HepG2 (cell line): ENCODE measurements around the gene TMEM38A. TPM values are rescaled to one million over a fixed set of nuclear protein-coding genes. Genes with fewer than 3 reads are reported as not detected.

ENCODE experiments used
- ATAC-seq: fragments of 200-7000 bp; cut with Tn5 transposase; 3 replicates; pipeline ENCODE4 v1.9.1; 2020; ENCODE audit warnings: mild to moderate bottlenecking, moderate library complexity
- BruUV-seq: library from RNA; stranded (reverse); fragments of 400-500 nt; replicated peaks from 2 replicates; lab custom pipeline; 2021; lab: Mats Ljungman, UMichigan
- CTCF ChIA-PET: fragments of 300-600 bp; formaldehyde crosslinking; extraction: SDS; loops from one replicate; lab custom pipeline; 2021; ENCODE audit warnings: low total read pairs, inconsistent platforms, low intra/inter-chr PET ratio; lab: Yijun Ruan, JAX
- POLR2A ChIA-PET: fragments of 350-600 bp; sonication (Branson Sonifier 250); formaldehyde crosslinking; loops from one replicate; lab custom pipeline; 2020; ENCODE audit warnings: antibody characterized with exemption, inconsistent platforms; lab: Yijun Ruan, JAX
- DNase-seq: peaks from one replicate; pipeline ENCODE4 v3.0.0-alpha.2; 2015; ENCODE audit warnings: low spot score
- FAIRE-seq: peaks from 3 replicates; lab custom pipeline; 2011; peaks lifted over from hg19 to GRCh38; lab: Jason Lieb, UNC
- H2AFZ ChIP-seq: one replicate; pipeline ENCODE4 v1.6.1; 2011; ENCODE audit warnings: low read length, inconsistent platforms
- H3K27ac ChIP-seq: fragments of 300-600 bp; 3 replicates; pipeline ENCODE4 v1.8.0; 2011; ENCODE audit warnings: mixed run types, mild to moderate bottlenecking, mixed read lengths, low read length, inconsistent platforms; ENCODE audit not compliant: insufficient read depth; ENCODE audit errors: extremely low read length
- H3K27me3 ChIP-seq, 2 experiments: fragments of 200-600 bp in 1 of 2; 2 replicates in 1 of 2; 3 replicates in 1 of 2; pipeline versions ENCODE4 v1.6.0 to v1.8.0; 2011; ENCODE audit warnings: low read length in 2 of 2, mild to moderate bottlenecking in 2 of 2, moderate library complexity in 2 of 2, inconsistent platforms in 1 of 2; ENCODE audit not compliant: insufficient read depth in 2 of 2, control insufficient read depth in 1 of 2
- H3K36me3 ChIP-seq, 2 experiments: fragments of 200-600 bp in 1 of 2; replicated peaks in 1 of 2; 2 replicates in 1 of 2; 3 replicates in 1 of 2; pipeline versions ENCODE4 v1.5.1 to v1.8.0; 2011; ENCODE audit warnings: low read length in 2 of 2, inconsistent platforms in 1 of 2; ENCODE audit not compliant: insufficient read depth in 2 of 2, control insufficient read depth in 1 of 2
- H3K4me1 ChIP-seq: 2 replicates; pipeline ENCODE4 v1.5.1; 2012; ENCODE audit warnings: low read length, inconsistent platforms; ENCODE audit not compliant: insufficient read depth
- H3K4me2 ChIP-seq: 2 replicates; pipeline ENCODE4 v1.6.0; 2011; ENCODE audit warnings: low read depth, low read length, inconsistent platforms
- H3K4me3 ChIP-seq, 3 experiments: fragments of 200-600 bp in 1 of 3; sonication (generic), shearing (Covaris generic) in 1 of 3; replicated peaks in 1 of 3; 2 replicates each; pipeline ENCODE4 v1.5.1; 2011 to 2016; ENCODE audit warnings: low read length in 3 of 3, inconsistent platforms in 2 of 3, low read depth in 2 of 3, mild to moderate bottlenecking in 2 of 3, control low read depth in 1 of 3, mixed read lengths in 1 of 3; ENCODE audit not compliant: insufficient read depth in 1 of 3
- H3K79me2 ChIP-seq: one replicate; pipeline ENCODE4 v1.6.1; 2011; ENCODE audit warnings: low read length, inconsistent platforms; ENCODE audit not compliant: insufficient read depth
- H3K9ac ChIP-seq: 2 replicates; pipeline ENCODE4 v1.6.0; 2011; ENCODE audit warnings: mild to moderate bottlenecking, low read depth, low read length, inconsistent platforms; ENCODE audit not compliant: insufficient read depth
- H3K9me3 ChIP-seq: 2 replicates; pipeline ENCODE4 v1.5.1; 2012; ENCODE audit warnings: mild to moderate bottlenecking, low read length
- H4K20me1 ChIP-seq: 2 replicates; pipeline ENCODE4 v1.6.0; 2011; ENCODE audit warnings: inconsistent platforms, mild to moderate bottlenecking, low read length, moderate library complexity; ENCODE audit not compliant: insufficient read depth
- CERS6 ChIP-seq: sonication (generic); formaldehyde crosslinking; IDR thresholded peaks from 2 replicates; pipeline ENCODE4 v1.5.0; 2020; ENCODE audit warnings: missing genetic modification reagents
- KLF13 ChIP-seq: sonication (generic); formaldehyde crosslinking; IDR thresholded peaks from 2 replicates; pipeline ENCODE4 v1.4.0; 2020; ENCODE audit warnings: mild to moderate bottlenecking, missing genetic modification reagents
- NAIF1 ChIP-seq: sonication (generic); formaldehyde crosslinking; IDR thresholded peaks from 2 replicates; pipeline ENCODE4 v1.5.0; 2020; ENCODE audit warnings: mild to moderate bottlenecking, missing genetic modification reagents, borderline replicate concordance
- POLR2A ChIP-seq, 2 experiments: IDR thresholded peaks; 2 replicates each; pipeline ENCODE4 v1.6.1; 2011; ENCODE audit warnings: low read depth in 2 of 2, low read length in 2 of 2, mild to moderate bottlenecking in 1 of 2, moderate library complexity in 1 of 2; ENCODE audit not compliant: insufficient read depth in 1 of 2
- REL ChIP-seq: sonication (generic); formaldehyde crosslinking; conservative IDR thresholded peaks from 2 replicates; pipeline ENCODE4 v1.8.0; 2022; ENCODE audit warnings: mild to moderate bottlenecking, missing genetic modification reagents, moderate library complexity
- SMARCE1 ChIP-seq: fragments of 450-650 bp; IDR thresholded peaks from 2 replicates; pipeline ENCODE4 v1.6.1; 2017; ENCODE audit warnings: borderline replicate concordance
- TCF12 ChIP-seq, 2 experiments: fragments of 450-650 bp in 1 of 2; sonication (generic) in 1 of 2; formaldehyde crosslinking in 1 of 2; IDR thresholded peaks; 2 replicates each; pipeline versions ENCODE4 v1.6.1 to v1.8.0; 2017 to 2022; ENCODE audit warnings: antibody characterized with exemption in 1 of 2, mild to moderate bottlenecking in 1 of 2, missing genetic modification reagents in 1 of 2, moderate library complexity in 1 of 2
- ZFP41 ChIP-seq: sonication (generic); formaldehyde crosslinking; IDR thresholded peaks from 2 replicates; pipeline ENCODE4 v1.4.0; 2020; ENCODE audit warnings: mild to moderate bottlenecking, missing genetic modification reagents, borderline replicate concordance
- ZNF629 ChIP-seq: sonication (generic); formaldehyde crosslinking; conservative IDR thresholded peaks from 2 replicates; pipeline ENCODE4 v1.5.0; 2020; ENCODE audit warnings: missing genetic modification reagents
- WGBS: methylation state at CpG from one replicate; pipeline ENCODE4 v1.1.6; 2017; ENCODE audit warnings: low lambda C conversion rate; 5-methylcytosine and 5-hydroxymethylcytosine counted together
- in situ Hi-C: cut with HindIII; loops from 2 replicates; pipeline ENCODE4 v1.10.0; 2017; ENCODE audit warnings: low pct_unique_long_range_greater_than_20kb; ENCODE audit not compliant: extremely low pct_ligation_motif_present
- intact Hi-C: fragments of 100-400 bp; cut with micrococcal nuclease; formaldehyde crosslinking; loops from one replicate; pipeline ENCODE4 v1.10.0; 2022; ENCODE audit not compliant: unreplicated experiment
- polyA plus RNA-seq, 8 experiments: library from polyadenylated mRNA; depleted of rRNA in 3 of 8; stranded (reverse) in 7 of 8; unstranded in 1 of 8; fragments of >200 nt; fragmentation: Illumina TruSeq in 4 of 8; extraction: Trizol in 4 of 8; gene quantifications; 2 replicates each; pipeline versions ENCODE4 v1.2.1 to v1.2.3, GENCODE V29; 2011 to 2016; ENCODE audit warnings: low read depth in 4 of 8, missing spikeins in 1 of 8, mixed read lengths in 1 of 8; ENCODE audit not compliant: insufficient read depth in 1 of 8
- total RNA-seq, 5 experiments: library from RNA; depleted of rRNA; stranded (reverse); fragments of >200 nt; fragmentation: Illumina TruSeq; extraction: Trizol; gene quantifications; 2 replicates each; pipeline ENCODE4 v1.2.3, GENCODE V29; 2016; ENCODE audit warnings: low read depth in 1 of 5
- TF ChIP-seq, protein P1 (sequence below): sonication (generic); formaldehyde crosslinking; IDR thresholded peaks from 2 replicates; pipeline ENCODE4 v1.4.0; 2020; ENCODE audit warnings: mild to moderate bottlenecking, low read depth, missing genetic modification reagents

TMEM38A gene
- total and polyA plus RNA-seq, 2 of the 13 experiments (the other 11 are each of a cell fraction or from before 2014, with no cell fraction given) = 4.8 to 6.8 TPM

GRCh38 chr19:16655727-16656126 lies 5.2 kb upstream of the TMEM38A start:
- ATAC-seq (no peak), DNase-seq (no peak), FAIRE-seq (no peak)
- BruUV-seq = no TSS peak
- peaks cover 25% of the 10 kb centered on the region for H3K4me1 ChIP-seq
- H3K36me3 ChIP-seq = peaks cover 33 to 61% of the 10 kb centered on the region in 2 experiments
- no peak overlapping the region for H2AFZ ChIP-seq
- no peak overlapping the region for H3K4me2 ChIP-seq
- intact Hi-C loops (no loop called here), in situ Hi-C loops (no loop called here)
- no peaks in the 10 kb centered on the region for H3K9me3 ChIP-seq
- H3K27ac ChIP-seq = no peak overlapping the region
- ChIA-PET POLR2A (no interaction called here), CTCF (no interaction called here)
- TF ChIP-seq CERS6 (CRISPR knock-in tag) (no peak), TCF12 (IDR thresholded peaks at IDR 0.05) (no peak), TCF12 (CRISPR knock-in tag; IDR thresholded peaks at IDR 0.05) (no peak), ZFP41 (CRISPR knock-in tag) (no peak), NAIF1 (no peak), SMARCE1 (no peak), REL (CRISPR knock-in tag) (no peak), KLF13 (CRISPR knock-in tag) (no peak)
- 93% methylated on average over 11 of the region's 11 CpGs for WGBS
- H3K9ac ChIP-seq = no peak overlapping the region
- no peak overlapping the region for H3K4me3 ChIP-seq
- peaks cover 22% of the 10 kb centered on the region for H4K20me1 ChIP-seq
- no peaks in the 10 kb centered on the region; a peak in 1 of 5 replicates for H3K27me3 ChIP-seq
- H3K79me2 ChIP-seq = peaks cover 32% of the 10 kb centered on the region

GRCh38 chr19:16657384-16657783 lies 3.6 kb upstream of the TMEM38A start:
- Histone ChIP-seq H3K4me1 (peaks cover 34% of the 10 kb centered on the region), H3K9me3 (no peaks in the 10 kb centered on the region), H3K4me2 (no peak overlapping the region), H3K4me3 (no peak overlapping the region), H3K79me2 (peaks cover 32% of the 10 kb centered on the region), H3K36me3 (peaks cover 27 to 54% of the 10 kb centered on the region in 2 experiments)
- DNase-seq = no peak
- CTCF ChIA-PET = no interaction called here
- TF ChIP-seq ZNF629 (CRISPR knock-in tag) (peak; percentile 72), POLR2A (IDR thresholded peaks at IDR 0.05; ENCODE audit: insufficient read depth in 1 of 2, low read depth in 2 of 2, low read length in 2 of 2) (0 out of 4 replicates have a peak, but pooled peaks of 1 of the 2 experiments have one; percentile 15)
- TF ChIP-seq, protein P1, sequence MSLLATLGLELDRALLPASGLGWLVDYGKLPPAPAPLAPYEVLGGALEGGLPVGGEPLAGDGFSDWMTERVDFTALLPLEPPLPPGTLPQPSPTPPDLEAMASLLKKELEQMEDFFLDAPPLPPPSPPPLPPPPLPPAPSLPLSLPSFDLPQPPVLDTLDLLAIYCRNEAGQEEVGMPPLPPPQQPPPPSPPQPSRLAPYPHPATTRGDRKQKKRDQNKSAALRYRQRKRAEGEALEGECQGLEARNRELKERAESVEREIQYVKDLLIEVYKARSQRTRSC (CRISPR knock-in tag) = no peak
- TF ChIP-seq, all 625 proteins: peak for 2
- in situ Hi-C loops = no loop called here
- Histone ChIP-seq H3K27me3 (no peaks in the 10 kb centered on the region; a peak in 1 of 5 replicates), H2AFZ (no peak overlapping the region), H3K27ac (no peak overlapping the region), H3K9ac (no peak overlapping the region), H4K20me1 (peaks cover 22% of the 10 kb centered on the region)
- no TSS peak for BruUV-seq
- intact Hi-C loops = no loop called here
- ATAC-seq (no peak), FAIRE-seq (no peak)
- POLR2A ChIA-PET = no interaction called here
- 100% methylated on average over 5 of the region's 5 CpGs for whole genome bisulfite sequencing
